HL-60 (cell line): ENCODE results near the gene COL4A2.

ENCODE experiments used
- CTCF ChIP-seq: IDR thresholded peaks from one replicate; pipeline ENCODE4 v1.5.1; 2011; ENCODE audit warnings: low read length, control low read depth, inconsistent platforms; ENCODE audit not compliant: insufficient read depth
- GABPA ChIP-seq: IDR thresholded peaks from 2 replicates; pipeline ENCODE4 v1.6.1; 2012; ENCODE audit warnings: low read depth

DNA sequence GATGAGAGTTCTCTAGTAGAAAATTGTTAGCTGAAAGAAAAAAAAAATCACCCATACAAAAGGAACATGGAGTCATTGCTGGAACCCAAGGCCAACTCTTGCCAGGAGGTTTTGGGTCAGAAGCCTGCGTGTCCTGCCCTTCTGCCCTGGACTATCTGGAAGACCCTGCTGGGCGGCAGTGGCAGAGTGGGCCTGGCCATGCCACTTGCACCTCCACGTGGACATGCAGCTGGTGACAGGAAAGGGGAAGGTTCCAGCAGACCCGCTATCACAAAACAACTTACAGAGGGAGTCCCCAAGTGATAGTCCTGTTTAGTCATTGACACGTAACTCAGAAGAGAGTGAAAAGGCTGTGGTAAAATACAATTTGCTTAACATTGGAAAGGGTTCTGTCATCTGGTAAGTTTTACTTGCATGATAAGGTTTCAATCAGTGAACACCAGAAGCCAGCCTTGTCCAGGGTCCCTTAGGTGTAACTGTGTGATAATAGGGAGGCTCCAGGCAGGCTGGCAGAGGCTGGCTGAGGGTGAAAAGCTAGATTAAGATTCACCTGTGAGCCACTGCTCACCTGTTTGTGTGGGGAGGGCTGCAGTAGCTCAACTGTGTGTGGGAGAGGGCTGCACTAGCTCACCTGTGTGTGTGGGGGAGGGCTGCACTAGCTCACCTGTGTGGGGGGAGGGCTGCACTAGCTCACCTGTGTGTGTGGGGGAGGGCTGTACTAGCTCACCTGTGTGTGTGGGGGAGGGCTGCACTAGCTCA lies 47.8 kb downstream of the COL4A2 start:
- TF ChIP-seq CTCF (no peak), GABPA (no peak)
